Cortex of kidney (tissue), 1 donor: ENCODE measurements around the gene HAPLN2.

ENCODE experiments used
- DNase-seq: peaks from one replicate; lab custom pipeline; 2025; lab: John Stamatoyannopoulos, UW

The HAPLN2 gene

GRCh38 chr1:156663178-156663577 is 44.0 kb downstream of the HAPLN2 start:
- DNase-seq = no peak

GRCh38 chr1:156664046-156664766 is 45.0 kb downstream of the HAPLN2 start:
- DNase-seq = no peak

DNA sequence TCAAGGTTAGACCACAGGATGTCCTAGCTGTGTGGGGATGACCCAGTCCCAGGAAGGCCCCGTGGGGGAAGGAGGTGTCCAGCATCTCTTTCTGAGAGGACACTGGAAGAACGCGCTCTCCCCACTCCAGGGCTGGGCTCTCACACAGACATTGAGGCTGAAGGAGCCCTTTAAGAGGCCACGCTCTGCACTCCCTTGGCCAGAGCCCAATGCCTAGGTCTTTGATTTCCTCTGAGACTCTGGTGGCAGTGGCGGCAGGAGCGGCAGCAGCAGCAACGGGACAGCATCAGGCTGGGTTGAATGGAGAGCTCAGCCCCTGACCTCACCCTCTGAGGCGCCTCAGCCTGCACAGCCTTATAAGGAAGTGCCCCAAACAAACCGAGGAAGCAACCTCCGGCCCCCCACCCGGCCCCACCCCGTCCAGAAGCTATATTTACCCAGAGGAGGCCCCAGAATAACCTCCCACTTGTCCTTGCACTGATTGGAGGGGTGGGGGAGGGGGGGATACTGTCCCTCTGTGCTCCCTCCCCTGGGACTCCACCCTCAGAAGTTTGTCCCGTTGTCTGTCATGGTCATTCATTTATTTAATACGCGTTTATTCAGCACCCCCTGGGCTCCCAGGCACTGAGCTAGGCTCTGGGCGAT is 45.7 kb downstream of the HAPLN2 start:
- DNase-seq = no peak

DNA sequence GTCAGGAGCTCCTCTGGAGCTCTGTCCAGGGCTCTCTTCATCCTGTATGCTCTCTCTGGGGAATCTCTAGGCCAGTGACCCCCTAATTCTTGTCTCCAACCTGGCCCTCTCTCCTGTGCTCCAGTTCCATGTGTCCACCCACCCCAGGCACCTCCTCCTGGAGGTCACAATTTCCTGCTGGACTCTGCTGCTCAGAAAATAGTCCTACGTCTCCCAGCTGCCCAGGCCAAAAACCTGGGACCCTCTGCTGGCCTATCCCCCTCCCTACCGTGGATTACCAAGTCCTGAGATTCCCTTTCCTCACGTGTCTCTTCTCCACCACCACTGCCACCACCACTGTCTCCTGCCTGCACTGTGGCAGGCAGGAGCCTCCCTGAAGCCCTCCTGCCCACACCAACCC is 46.3 kb downstream of the HAPLN2 start:
- no peak for DNase-seq

DNA sequence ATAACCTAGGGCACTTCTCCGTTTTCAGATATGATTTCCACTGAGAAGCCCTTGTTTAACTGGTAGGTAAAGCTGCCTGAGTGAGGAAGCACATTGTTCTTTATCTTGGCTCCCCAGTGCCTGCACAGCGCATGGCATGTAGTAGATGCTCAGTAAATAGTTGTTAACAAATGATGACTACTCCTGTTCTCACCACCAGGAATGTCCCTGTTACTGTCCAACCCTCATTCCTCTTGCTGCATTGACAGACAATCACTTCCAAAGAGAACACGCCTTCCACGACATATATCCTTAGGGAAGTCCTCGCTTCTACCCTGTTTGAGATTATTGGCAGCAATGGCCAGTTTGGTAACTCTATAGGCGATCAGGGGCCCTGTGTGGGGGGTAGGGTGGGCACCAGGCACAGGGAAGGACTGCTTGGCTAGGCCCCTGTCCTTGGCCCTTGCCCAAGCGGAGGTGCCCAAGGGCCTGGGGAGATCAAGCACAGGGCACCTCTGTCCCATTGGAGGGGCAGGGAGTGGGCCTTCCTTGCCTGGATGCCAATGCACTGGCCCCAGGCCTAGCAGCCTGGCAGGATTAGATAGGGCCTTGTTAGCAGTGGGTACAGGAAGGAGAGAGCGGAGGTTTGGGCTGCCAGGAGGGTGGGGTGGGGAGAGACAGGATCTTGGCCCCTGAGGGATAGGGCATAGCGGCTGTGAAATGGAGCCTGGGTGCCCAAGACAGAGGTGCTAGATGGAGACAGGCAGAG is 47.8 kb downstream of the HAPLN2 start:
- DNase-seq = no peak

- no peak for DNase-seq
Observed at GRCh38 chr1:156667610-156667967, 48.4 kb downstream of the HAPLN2 start.

GRCh38 chr1:156667968-156668709 is 48.9 kb downstream of the HAPLN2 start:
- no peak for DNase-seq

GRCh38 chr1:156668801-156669637 is 49.8 kb downstream of the HAPLN2 start:
- no peak for DNase-seq

DNA sequence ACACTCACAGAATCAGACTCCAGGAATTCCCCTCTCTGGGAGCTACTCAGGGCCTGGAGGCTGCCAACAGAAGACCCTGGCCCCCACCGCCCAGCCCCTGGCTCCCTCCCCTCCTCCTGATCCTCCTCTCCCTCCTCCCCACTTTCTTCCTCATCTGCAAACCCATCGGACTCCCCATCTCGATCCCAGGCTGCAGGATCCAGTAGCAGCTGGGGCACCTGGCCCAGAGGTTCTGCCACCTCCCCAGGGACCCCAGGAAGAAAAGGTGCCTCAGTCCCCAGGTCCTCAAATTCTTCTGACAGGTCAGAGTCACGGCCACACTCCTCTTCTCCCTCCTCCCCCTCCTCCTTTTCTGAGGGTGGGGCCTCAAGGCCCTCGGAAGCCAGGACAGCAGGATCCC is 50.6 kb downstream of the HAPLN2 start:
- DNase-seq = no peak

- no peak for DNase-seq
Observed at GRCh38 chr1:156670359-156670758, 51.1 kb downstream of the HAPLN2 start.

- DNase-seq = no peak
Observed at GRCh38 chr1:156670791-156671190, 51.6 kb downstream of the HAPLN2 start.

DNA sequence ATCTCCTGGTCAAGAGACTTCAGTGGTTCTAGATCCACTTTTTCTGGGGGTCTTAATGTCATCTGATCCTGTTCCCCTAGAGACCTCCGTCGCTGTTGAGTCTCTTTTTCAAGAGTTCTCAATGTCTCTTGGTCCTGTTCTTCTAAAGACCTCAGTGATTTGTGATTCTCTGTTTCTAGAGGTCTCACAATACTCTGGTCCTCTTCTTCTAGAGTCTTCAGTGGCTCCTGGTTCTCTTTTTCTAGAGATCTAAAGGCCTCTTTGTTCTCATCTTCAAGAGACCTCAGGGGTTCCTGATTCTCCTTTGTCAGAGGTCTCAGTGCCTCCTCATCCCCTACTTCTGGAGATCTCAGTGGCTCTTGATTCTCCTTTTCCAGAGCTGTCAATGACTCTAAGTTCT is 52.6 kb downstream of the HAPLN2 start:
- no peak for DNase-seq

DNA sequence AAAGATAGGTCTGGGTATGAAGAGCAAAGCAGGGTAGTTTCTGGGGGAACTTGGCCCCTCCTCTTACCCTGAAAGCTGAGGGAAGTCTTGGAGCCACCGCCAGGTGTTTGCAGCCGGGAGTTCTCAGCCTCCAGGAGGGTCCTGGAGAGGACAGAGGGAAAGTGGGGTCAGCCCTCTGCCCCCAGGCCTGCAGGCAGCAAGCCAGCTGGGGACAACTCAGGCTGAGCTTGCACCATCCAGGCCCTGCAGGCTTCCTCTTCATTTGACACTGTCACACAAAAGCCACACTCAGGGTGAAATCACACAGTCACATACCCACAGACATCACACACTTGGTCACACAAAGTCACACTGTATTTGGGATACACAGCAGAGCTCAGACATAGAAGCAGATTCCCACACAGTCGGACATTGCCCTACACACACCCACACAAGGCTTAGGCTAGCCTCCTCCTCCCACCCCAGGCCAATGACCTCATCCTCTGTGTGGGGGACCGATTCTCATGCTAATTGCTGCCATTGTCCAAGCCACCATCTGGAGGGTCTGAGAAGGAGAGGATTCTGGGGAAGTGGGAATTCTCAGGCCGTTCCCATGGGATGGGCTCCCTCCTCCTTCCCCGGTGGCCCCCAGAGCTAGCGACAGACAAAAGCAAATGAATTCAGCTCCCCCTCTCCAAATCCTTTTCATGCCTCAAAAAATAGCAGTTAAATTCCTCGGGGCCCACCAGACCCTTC is 54.3 kb downstream of the HAPLN2 start:
- DNase-seq = no peak
